ENCODE measurements around the gene ABCA6.

Gene ABCA6

GRCh38 chr17:69046121-69046807, 95.4 kb downstream of the ABCA6 start:
- no peak for DNase-seq

- DNase-seq: no peak
These were observed 96.0 kb downstream of the ABCA6 start for GRCh38 chr17:69045646-69046045.

GRCh38 chr17:69044371-69044770, 97.3 kb downstream of the ABCA6 start:
- DNase-seq: no peak

- no peak for DNase-seq
These were observed 98.5 kb downstream of the ABCA6 start for GRCh38 chr17:69043098-69043734.

GRCh38 chr17:69042308-69042707, 99.4 kb downstream of the ABCA6 start:
- DNase-seq: no peak

GRCh38 chr17:69031839-69032238, 109.9 kb downstream of the ABCA6 start:
- DNase-seq: no peak

GRCh38 chr17:69030169-69030568, 111.5 kb downstream of the ABCA6 start:
- DNase-seq: no peak

Data from stimulated activated CD4-positive, alpha-beta T cell treated with anti-CD3 and anti-CD28 coated beads, Interleukin-4, amount 100 ng/mL, for 4 hours (primary cell).